GM23338 (cell line): ENCODE results near the gene KCTD3. TPM values are rescaled to one million over a fixed set of nuclear protein-coding genes. Genes with fewer than 3 reads are reported as not detected.

ENCODE experiments used
- ATAC-seq: fragments of 200-7000 bp; cut with Tn5 transposase; 3 replicates; pipeline ENCODE4 v1.9.1; 2020
- DNase-seq: peaks from one replicate; pipeline ENCODE4 v3.0.0-alpha.2; 2015; ENCODE audit warnings: low spot score
- H2AFZ ChIP-seq: fragments of 200-600 bp; sonication (generic); 2 replicates; pipeline ENCODE4 v1.8.0; 2016; ENCODE audit warnings: antibody characterized with exemption, mild to moderate bottlenecking, moderate library complexity
- H3F3A ChIP-seq: fragments of 200-600 bp; sonication (generic); replicated peaks from 2 replicates; pipeline ENCODE4 v1.8.0; 2017; ENCODE audit warnings: antibody characterized with exemption, mixed run types, low read depth
- H3K27ac ChIP-seq: fragments of 200-600 bp; sonication (generic); 2 replicates; pipeline ENCODE4 v1.6.1; 2016; ENCODE audit warnings: low read depth
- H3K27me3 ChIP-seq: fragments of 200-600 bp; sonication (generic); 2 replicates; pipeline ENCODE4 v1.8.0; 2016; ENCODE audit warnings: mild to moderate bottlenecking, mixed run types, moderate library complexity; ENCODE audit not compliant: insufficient read depth
- H3K36me3 ChIP-seq: fragments of 200-600 bp; sonication (generic); 2 replicates; pipeline ENCODE4 v1.8.0; 2016; ENCODE audit warnings: mild to moderate bottlenecking; ENCODE audit not compliant: insufficient read depth
- H3K4me1 ChIP-seq: fragments of 200-600 bp; sonication (generic); 2 replicates; pipeline ENCODE4 v1.8.0; 2016; ENCODE audit warnings: mild to moderate bottlenecking, moderate library complexity; ENCODE audit not compliant: insufficient read depth
- H3K4me2 ChIP-seq: fragments of 200-600 bp; sonication (generic); 2 replicates; pipeline ENCODE4 v1.7.1; 2017; ENCODE audit warnings: mixed run types
- H3K4me3 ChIP-seq: fragments of 200-600 bp; sonication (generic); 2 replicates; pipeline ENCODE4 v1.6.1; 2016; ENCODE audit warnings: mixed run types
- H3K79me2 ChIP-seq: fragments of 200-600 bp; sonication (generic); replicated peaks from 2 replicates; pipeline ENCODE4 v1.8.0; 2017; ENCODE audit warnings: mild to moderate bottlenecking; ENCODE audit not compliant: insufficient read depth
- H3K9me2 ChIP-seq: fragments of 200-600 bp; sonication (generic); 2 replicates; pipeline ENCODE4 v1.8.0; 2017; ENCODE audit not compliant: insufficient read depth
- H4K20me1 ChIP-seq: fragments of 200-600 bp; sonication (generic); replicated peaks from 2 replicates; pipeline ENCODE4 v1.8.0; 2017; ENCODE audit warnings: mild to moderate bottlenecking; ENCODE audit not compliant: insufficient read depth
- H3K27ac Mint-ChIP-seq: 2 replicates; pipeline ENCODE4 v1.8.0; 2020; ENCODE audit warnings: inconsistent platforms, mild to moderate bottlenecking, moderate library complexity, mixed read lengths
- H3K27me3 Mint-ChIP-seq: 3 replicates; pipeline ENCODE4 v1.8.0; 2022; ENCODE audit warnings: low read depth, mild to moderate bottlenecking, moderate library complexity, mixed read lengths, inconsistent platforms; ENCODE audit not compliant: insufficient read depth, poor library complexity
- H3K36me3 Mint-ChIP-seq: 3 replicates; pipeline ENCODE4 v1.8.0; 2021; ENCODE audit warnings: low read depth, mild to moderate bottlenecking, inconsistent platforms, moderate library complexity, mixed read lengths
- H3K4me1 Mint-ChIP-seq: 3 replicates; pipeline ENCODE4 v1.8.0; 2020; ENCODE audit warnings: mild to moderate bottlenecking, inconsistent platforms, mixed read lengths
- H3K4me3 Mint-ChIP-seq: 3 replicates; pipeline ENCODE4 v1.8.0; 2021; ENCODE audit warnings: moderate library complexity, mild to moderate bottlenecking, inconsistent platforms, mixed read lengths
- H3K9me3 Mint-ChIP-seq: 3 replicates; pipeline ENCODE4 v1.8.0; 2020; ENCODE audit warnings: moderate library complexity, mild to moderate bottlenecking, inconsistent platforms, mixed read lengths
- CREB1 ChIP-seq: fragments of 250-450 bp; sonication (Bioruptor Pico); IDR thresholded peaks from 2 replicates; pipeline ENCODE4 v1.5.0; 2020; ENCODE audit warnings: low read depth, mild to moderate bottlenecking, moderate library complexity
- CTCF ChIP-seq, 2 experiments: fragments of 200-600 bp in 1 of 2; sonication (generic) in 1 of 2; conservative IDR thresholded peaks; 2 replicates each; pipeline versions ENCODE4 v1.5.1 to v1.6.1; 2016 to 2017; ENCODE audit warnings: antibody characterized with exemption in 2 of 2, low read depth in 2 of 2, mild to moderate bottlenecking in 2 of 2, moderate library complexity in 1 of 2
- ETS1 ChIP-seq: IDR thresholded peaks from 2 replicates; pipeline ENCODE4 v1.6.1; 2016; ENCODE audit warnings: antibody characterized with exemption
- EZH2 ChIP-seq: fragments of 200-600 bp; sonication (generic); IDR thresholded peaks from one replicate; pipeline ENCODE4 v1.8.0; 2017; ENCODE audit warnings: antibody characterized with exemption, mild to moderate bottlenecking, low read depth; ENCODE audit not compliant: unreplicated experiment
- EZH2phosphoT487 ChIP-seq: fragments of 200-600 bp; sonication (generic); IDR thresholded peaks from one replicate; pipeline ENCODE4 v1.8.1; 2018; ENCODE audit warnings: antibody characterized with exemption; ENCODE audit not compliant: unreplicated experiment
- JUNB ChIP-seq: IDR thresholded peaks from one replicate; pipeline ENCODE4 v1.6.1; 2016; ENCODE audit warnings: antibody characterized with exemption; ENCODE audit not compliant: unreplicated experiment
- NANOG ChIP-seq: IDR thresholded peaks from 2 replicates; pipeline ENCODE4 v1.6.1; 2016; ENCODE audit warnings: antibody characterized with exemption, borderline replicate concordance
- POLR2AphosphoS5 ChIP-seq: IDR thresholded peaks from 2 replicates; pipeline ENCODE4 v1.6.1; 2016; ENCODE audit warnings: antibody characterized with exemption, low read depth
- REST ChIP-seq: IDR thresholded peaks from one replicate; pipeline ENCODE4 v1.6.1; 2018; ENCODE audit warnings: antibody characterized with exemption; ENCODE audit not compliant: unreplicated experiment
- STAT1 ChIP-seq: IDR thresholded peaks from one replicate; pipeline ENCODE4 v1.6.1; 2016; ENCODE audit warnings: antibody characterized with exemption; ENCODE audit not compliant: unreplicated experiment
- ZNF114 ChIP-seq: fragments of 250-450 bp; sonication (Bioruptor Pico); IDR thresholded peaks from 2 replicates; pipeline ENCODE4 v1.5.0; 2020; ENCODE audit warnings: mild to moderate bottlenecking, moderate library complexity
- ZNF331 ChIP-seq: fragments of 250-450 bp; sonication (Bioruptor Pico); IDR thresholded peaks from 2 replicates; pipeline ENCODE4 v1.5.0; 2020; ENCODE audit warnings: low read depth, mild to moderate bottlenecking, moderate library complexity
- ZNF462 ChIP-seq: fragments of 250-450 bp; sonication (Bioruptor Pico); IDR thresholded peaks from 2 replicates; pipeline ENCODE4 v1.5.0; 2020; ENCODE audit warnings: mild to moderate bottlenecking, moderate library complexity
- polyA plus RNA-seq: library from polyadenylated mRNA; unstranded; fragments of >200 nt; fragmentation: Nextera tagmentation; extraction: Ambion mirVana; gene quantifications from 2 replicates; pipeline ENCODE4 v1.2.1, GENCODE V29; 2016
- total RNA-seq: library from RNA; depleted of rRNA; stranded (reverse); fragments of >200 nt; shearing (Covaris generic); gene quantifications from 2 replicates; pipeline ENCODE4 v1.2.3, GENCODE V29; 2014

KCTD3 gene
- total and polyA plus RNA-seq, 2 experiments from 2014 or later: 29.4 to 60.3 TPM

- no peak for TF ChIP-seq CREB1 (CRISPR knock-in tag)
- TF ChIP-seq EZH2phosphoT487: no peak
- TF ChIP-seq STAT1: no peak
- no peak for TF ChIP-seq ETS1
- TF ChIP-seq JUNB: no peak
- TF ChIP-seq CTCF (conservative IDR thresholded peaks at IDR 0.05; ENCODE audit: low read depth in 2 of 2): no peak
- no peak for TF ChIP-seq ZNF462 (CRISPR knock-in tag)
- no peak for TF ChIP-seq ZNF331 (CRISPR knock-in tag)
- TF ChIP-seq NANOG: no peak
- TF ChIP-seq EZH2: no peak
- TF ChIP-seq ZNF114 (CRISPR knock-in tag): no peak
- no peak for TF ChIP-seq REST
- TF ChIP-seq POLR2AphosphoS5: no peak; the same call in 1 of the 2 replicates
- H3K36me3 Mint-ChIP-seq: no peaks in the 10 kb centered on the region; the same call in 2 of the 3 replicates
- Histone ChIP-seq H3K9me2 (no peaks in the 10 kb centered on the region), H2AFZ (peak overlapping the region; percentile 75), H3K4me1 (peaks cover 25% of the 10 kb centered on the region), H4K20me1 (peaks cover 16% of the 10 kb centered on the region), H3K27me3 (no peaks in the 10 kb centered on the region), H3K36me3 (no peaks in the 10 kb centered on the region), H3K27ac (peak overlapping the region; percentile 91), H3K4me3 (peak overlapping the region; percentile 93), H3F3A (no peaks in the 10 kb centered on the region), H3K4me2 (peak overlapping the region; percentile 85), H3K79me2 (peaks cover 51% of the 10 kb centered on the region)
- ATAC-seq: peak; percentile 85
- peak overlapping the region; percentile 93 for H3K27ac Mint-ChIP-seq
- H3K4me1 Mint-ChIP-seq: peaks cover 16% of the 10 kb centered on the region
- DNase-seq: peak; percentile 63
- peak overlapping the region; percentile 93 for H3K4me3 Mint-ChIP-seq
- no peaks in the 10 kb centered on the region for H3K27me3 Mint-ChIP-seq
- H3K9me3 Mint-ChIP-seq: no peaks in the 10 kb centered on the region
Measured at GRCh38 chr1:215567491-215568298, 591 bp downstream of the KCTD3 start.
